Measurements from ENCODE around the gene TSC22D2. TPM values are rescaled to one million over a fixed set of nuclear protein-coding genes. Genes with fewer than 3 reads are reported as not detected.

The TSC22D2 gene
- total RNA-seq, 1 donor from 2014 or later: 116 TPM

DNA sequence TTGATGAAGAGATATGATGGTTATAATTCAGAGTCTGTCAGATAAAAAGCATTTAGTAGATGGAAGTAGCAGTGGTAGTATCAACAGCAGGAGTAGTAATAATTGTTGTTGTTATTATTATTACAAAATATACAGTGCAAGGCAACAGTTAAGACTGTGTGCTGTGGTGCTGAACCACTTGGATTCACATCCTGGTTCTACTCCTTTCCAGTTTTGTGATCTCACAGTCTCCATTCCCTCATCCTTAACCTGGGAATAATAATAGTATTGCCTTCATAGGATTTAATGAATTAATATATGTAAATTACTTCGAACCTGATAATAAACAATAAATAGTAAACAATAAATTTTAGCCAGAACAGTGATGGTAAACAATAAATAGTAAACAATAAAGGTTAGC lies 37.1 kb upstream of the TSC22D2 start:
- no peak overlapping the region for H2AFZ ChIP-seq (ENCODE audit: low read depth, low read length)
- FAIRE-seq (no peak), DNase-seq (ENCODE audit: low read depth) (no peak)
- peak overlapping the region; percentile 96 for H3K27ac ChIP-seq (ENCODE audit: low read depth, low read length)
- no peaks in the 10 kb centered on the region for H3K9me3 ChIP-seq (ENCODE audit: insufficient read depth, low read depth, low read length)
- TF ChIP-seq CTCF (IDR thresholded peaks at IDR 0.05; ENCODE audit: insufficient read depth, low read depth, low read length) (no peak), EZH2 (IDR thresholded peaks at IDR 0.05; ENCODE audit: insufficient read depth, low read length) (no peak)
- H3K4me3 ChIP-seq (ENCODE audit: insufficient read depth, low read depth, low read length): peak overlapping the region; percentile 68
- H3K4me2 ChIP-seq (ENCODE audit: low read length): peak overlapping the region; percentile 89
- Mint-ChIP-seq H3K4me3 (ENCODE audit: unreplicated experiment) (peak overlapping the region; percentile 85), H3K27ac (ENCODE audit: unreplicated experiment) (peak overlapping the region; percentile 99), H3K9me3 (ENCODE audit: unreplicated experiment) (no peaks in the 10 kb centered on the region), H3K36me3 (ENCODE audit: low read depth, unreplicated experiment) (peaks cover 2% of the 10 kb centered on the region), H3K27me3 (ENCODE audit: low read depth, unreplicated experiment) (no peaks in the 10 kb centered on the region), H3K4me1 (ENCODE audit: low read depth, unreplicated experiment) (peaks cover 39% of the 10 kb centered on the region)
- H3K4me1 ChIP-seq (ENCODE audit: insufficient read depth, low read length): peaks cover 26% of the 10 kb centered on the region
- no peaks in the 10 kb centered on the region for H3K27me3 ChIP-seq (ENCODE audit: insufficient read depth, low read length)
- H4K20me1 ChIP-seq (ENCODE audit: insufficient read depth, low read length): no peaks in the 10 kb centered on the region
- H3K79me2 ChIP-seq (ENCODE audit: insufficient read depth, low read length): peaks cover 16% of the 10 kb centered on the region
- H3K9ac ChIP-seq (ENCODE audit: low read length): peak overlapping the region; percentile 87
- no peaks in the 10 kb centered on the region for H3K36me3 ChIP-seq (ENCODE audit: insufficient read depth, low read length)

DNA sequence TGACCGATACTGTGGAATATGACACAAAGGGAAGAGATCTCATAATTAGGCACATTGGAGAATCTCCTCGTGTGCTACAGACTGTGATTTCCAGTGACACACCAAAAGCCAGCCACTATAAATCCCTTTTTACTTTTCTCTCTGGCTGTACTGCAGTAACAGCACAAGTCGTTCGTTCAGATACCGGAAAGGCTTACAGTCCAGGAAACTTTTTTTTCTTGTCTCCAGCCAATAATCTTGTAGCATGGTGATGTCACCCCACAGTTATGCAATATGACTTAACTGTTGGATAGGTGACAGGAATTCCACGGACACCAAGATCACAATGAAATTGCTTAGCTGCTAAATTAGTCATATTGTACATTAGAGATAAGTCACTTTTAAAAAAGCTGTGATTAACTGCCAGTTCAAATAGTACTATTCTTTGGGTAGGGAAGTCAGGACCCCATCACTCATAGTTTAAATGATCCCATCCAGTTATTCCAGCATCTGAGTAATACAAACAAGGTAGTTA lies 36.3 kb upstream of the TSC22D2 start:
- peaks cover 16% of the 10 kb centered on the region for H3K79me2 ChIP-seq (ENCODE audit: insufficient read depth, low read length)
- Mint-ChIP-seq H3K27ac (ENCODE audit: unreplicated experiment) (peak overlapping the region; percentile 99), H3K9me3 (ENCODE audit: unreplicated experiment) (no peaks in the 10 kb centered on the region), H3K4me3 (ENCODE audit: unreplicated experiment) (peak overlapping the region; percentile 85), H3K27me3 (ENCODE audit: low read depth, unreplicated experiment) (no peaks in the 10 kb centered on the region), H3K4me1 (ENCODE audit: low read depth, unreplicated experiment) (peaks cover 45% of the 10 kb centered on the region), H3K36me3 (ENCODE audit: low read depth, unreplicated experiment) (peaks cover 2% of the 10 kb centered on the region)
- FAIRE-seq (peak; percentile 98), DNase-seq (ENCODE audit: low read depth) (peak; percentile 99)
- no peaks in the 10 kb centered on the region for H4K20me1 ChIP-seq (ENCODE audit: insufficient read depth, low read length)
- no peak overlapping the region for H2AFZ ChIP-seq (ENCODE audit: low read depth, low read length)
- peak overlapping the region; percentile 87 for H3K9ac ChIP-seq (ENCODE audit: low read length)
- TF ChIP-seq CTCF (IDR thresholded peaks at IDR 0.05; ENCODE audit: insufficient read depth, low read depth, low read length): no peak
- no peak for TF ChIP-seq EZH2 (IDR thresholded peaks at IDR 0.05; ENCODE audit: insufficient read depth, low read length)
- H3K27ac ChIP-seq (ENCODE audit: low read depth, low read length): peak overlapping the region; percentile 96
- H3K4me1 ChIP-seq (ENCODE audit: insufficient read depth, low read length): peaks cover 26% of the 10 kb centered on the region
- peak overlapping the region; percentile 68 for H3K4me3 ChIP-seq (ENCODE audit: insufficient read depth, low read depth, low read length)
- no peaks in the 10 kb centered on the region for H3K36me3 ChIP-seq (ENCODE audit: insufficient read depth, low read length)
- H3K9me3 ChIP-seq (ENCODE audit: insufficient read depth, low read depth, low read length): no peaks in the 10 kb centered on the region
- no peaks in the 10 kb centered on the region for H3K27me3 ChIP-seq (ENCODE audit: insufficient read depth, low read length)
- H3K4me2 ChIP-seq (ENCODE audit: low read length): peak overlapping the region; percentile 89

GRCh38 chr3:150372320-150372719 lies 35.8 kb upstream of the TSC22D2 start:
- TF ChIP-seq EZH2 (IDR thresholded peaks at IDR 0.05; ENCODE audit: insufficient read depth, low read length): no peak
- Histone ChIP-seq H4K20me1 (ENCODE audit: insufficient read depth, low read length) (no peaks in the 10 kb centered on the region), H3K9ac (ENCODE audit: low read length) (peak overlapping the region; percentile 63), H3K4me1 (ENCODE audit: insufficient read depth, low read length) (peaks cover 26% of the 10 kb centered on the region), H3K79me2 (ENCODE audit: insufficient read depth, low read length) (peaks cover 16% of the 10 kb centered on the region), H3K27me3 (ENCODE audit: insufficient read depth, low read length) (no peaks in the 10 kb centered on the region), H3K36me3 (ENCODE audit: insufficient read depth, low read length) (no peaks in the 10 kb centered on the region), H3K4me3 (ENCODE audit: insufficient read depth, low read depth, low read length) (no peak overlapping the region), H3K27ac (ENCODE audit: low read depth, low read length) (peak overlapping the region; percentile 96), H3K9me3 (ENCODE audit: insufficient read depth, low read depth, low read length) (no peaks in the 10 kb centered on the region), H3K4me2 (ENCODE audit: low read length) (peak overlapping the region; percentile 89), H2AFZ (ENCODE audit: low read depth, low read length) (no peak overlapping the region)
- Mint-ChIP-seq H3K36me3 (ENCODE audit: low read depth, unreplicated experiment) (peaks cover 2% of the 10 kb centered on the region), H3K27ac (ENCODE audit: unreplicated experiment) (peak overlapping the region; percentile 99), H3K27me3 (ENCODE audit: low read depth, unreplicated experiment) (no peaks in the 10 kb centered on the region), H3K4me1 (ENCODE audit: low read depth, unreplicated experiment) (peaks cover 45% of the 10 kb centered on the region), H3K9me3 (ENCODE audit: unreplicated experiment) (no peaks in the 10 kb centered on the region), H3K4me3 (ENCODE audit: unreplicated experiment) (no peak overlapping the region)
- FAIRE-seq: peak; percentile 5
- DNase-seq (ENCODE audit: low read depth): no peak
